ENCODE measurements around the gene LCN15.
"Not testable (repeated sequence)": the region's sequence is repeated elsewhere in the genome, so short reads cannot be mapped to it uniquely, and the experiment has no call there.

LCN15 gene

DNA sequence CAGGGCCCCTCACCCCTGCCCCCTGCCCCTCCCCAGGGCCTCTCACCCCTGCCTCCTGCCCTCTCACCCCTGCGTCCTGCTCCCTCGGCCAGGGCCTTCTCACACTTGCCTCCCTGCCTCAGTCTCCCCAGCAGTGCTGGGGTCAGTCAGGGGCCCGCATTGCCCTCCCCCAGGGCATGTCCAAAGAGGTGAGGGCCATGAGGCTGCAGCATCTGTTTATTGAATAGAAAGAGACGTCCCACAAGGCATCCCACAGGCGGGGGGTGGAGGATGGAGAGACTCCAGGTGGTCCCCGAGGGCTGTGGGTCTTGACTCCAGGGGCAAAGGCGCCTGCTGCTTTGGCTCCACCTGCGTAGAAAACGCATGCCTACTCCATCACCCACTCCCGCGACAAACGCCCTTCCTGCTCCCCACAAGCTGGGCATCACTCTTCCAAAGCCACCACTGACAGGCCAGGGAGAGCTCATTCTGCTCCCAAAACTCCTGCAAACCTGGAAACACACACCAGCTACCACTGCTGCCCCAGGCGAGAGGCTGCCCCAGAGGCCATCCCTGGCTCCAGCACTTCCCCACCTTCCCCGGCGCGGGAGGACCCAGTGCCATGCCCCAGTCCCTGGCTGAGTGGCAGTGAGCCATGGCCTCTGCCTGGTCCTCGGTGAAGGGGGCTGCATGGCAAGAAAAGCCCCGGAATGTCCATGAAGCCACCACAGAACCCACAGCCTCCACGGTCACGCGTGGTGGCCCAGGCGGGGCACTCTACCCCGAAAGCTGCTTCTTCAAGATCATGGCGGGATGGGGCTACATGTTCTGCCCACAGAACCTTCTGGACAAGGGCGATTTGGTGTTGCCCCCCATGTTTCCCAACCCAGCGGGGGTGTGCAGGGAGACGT is 4.6 kb downstream of the LCN15 start:
- Mint-ChIP-seq H3K36me3 (ENCODE audit: low read depth) (peaks cover 9% of the 10 kb centered on the region), H3K9me3 (peaks cover 17% of the 10 kb centered on the region), H3K4me1 (ENCODE audit: low read depth) (no peaks in the 10 kb centered on the region), H3K27me3 (peaks cover 30% of the 10 kb centered on the region), H3K4me3 (no peak overlapping the region), H3K27ac (no peak overlapping the region)
- intact Hi-C loops (cut with micrococcal nuclease) = no loop called here

DNA sequence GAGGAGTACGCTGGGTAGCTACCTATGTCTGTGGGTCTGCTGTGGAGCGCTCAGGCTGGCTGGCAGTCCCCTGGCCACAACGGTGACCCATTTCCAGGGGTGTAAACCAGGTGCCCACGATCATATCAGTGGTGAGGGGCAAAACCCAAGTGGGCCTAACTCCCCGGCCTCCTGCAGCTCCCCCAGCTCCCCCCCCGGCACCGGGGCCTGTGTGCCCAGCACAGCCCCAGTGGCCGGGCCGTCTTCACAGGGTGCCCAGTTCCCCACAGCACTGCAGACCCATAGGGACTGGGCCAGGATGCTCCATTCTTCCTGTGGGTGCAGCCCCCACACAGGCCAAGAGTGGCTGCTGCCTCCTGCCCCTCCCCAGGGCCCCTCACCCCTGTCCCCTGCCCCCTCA is 5.3 kb downstream of the LCN15 start:
- peaks cover 32% of the 10 kb centered on the region for H3K27me3 Mint-ChIP-seq
- intact Hi-C loops (cut with micrococcal nuclease) = no loop called here
- no peak overlapping the region for H3K4me3 Mint-ChIP-seq
- peaks cover 9% of the 10 kb centered on the region for H3K36me3 Mint-ChIP-seq (ENCODE audit: low read depth)
- no peaks in the 10 kb centered on the region for H3K4me1 Mint-ChIP-seq (ENCODE audit: low read depth)
- no peak overlapping the region for H3K27ac Mint-ChIP-seq
- H3K9me3 Mint-ChIP-seq = peaks cover 17% of the 10 kb centered on the region

DNA sequence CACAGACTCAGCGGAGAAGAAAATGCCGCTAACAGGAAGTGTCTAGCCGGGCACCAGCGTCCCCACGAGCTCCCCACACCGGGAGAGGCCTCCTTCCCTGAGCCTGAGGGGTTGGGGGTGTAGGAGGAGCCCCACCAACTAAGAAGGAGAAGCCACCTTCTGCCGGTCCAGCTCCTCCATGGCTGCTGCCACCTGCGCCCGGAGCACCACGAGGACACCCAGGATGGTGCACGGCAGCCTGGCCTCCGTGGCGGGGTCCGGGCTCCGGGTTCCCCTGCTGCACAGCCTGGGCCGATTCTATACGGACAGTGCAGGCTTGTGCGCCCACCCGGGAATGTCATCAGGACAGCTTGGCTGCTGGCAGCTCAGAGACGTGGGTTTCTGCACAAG is 6.6 kb downstream of the LCN15 start:
- Mint-ChIP-seq H3K27ac (no peak overlapping the region), H3K4me1 (ENCODE audit: low read depth) (no peaks in the 10 kb centered on the region), H3K4me3 (no peak overlapping the region), H3K36me3 (ENCODE audit: low read depth) (peaks cover 9% of the 10 kb centered on the region), H3K27me3 (peaks cover 25% of the 10 kb centered on the region), H3K9me3 (peaks cover 20% of the 10 kb centered on the region)
- intact Hi-C loops (cut with micrococcal nuclease) = no loop called here

DNA sequence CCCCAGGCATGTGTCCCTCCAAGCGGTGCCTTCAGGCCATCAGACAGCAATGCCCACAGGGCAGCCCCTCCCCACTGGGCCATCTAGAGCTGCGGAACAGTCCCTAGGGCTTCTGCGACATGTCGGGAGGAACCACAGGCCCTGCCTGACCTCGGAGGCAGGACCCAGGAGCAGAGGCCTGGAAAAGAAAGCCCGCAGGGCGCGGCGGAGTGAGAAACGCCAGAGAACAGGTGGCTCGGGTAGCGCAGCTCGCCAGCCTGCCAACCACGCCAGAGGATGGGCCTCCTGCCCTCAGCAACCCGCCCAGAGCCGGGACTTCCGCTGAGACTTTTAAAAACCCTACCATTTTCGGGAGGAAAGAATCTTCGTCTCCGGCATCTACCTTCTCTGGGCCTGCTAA is 7.0 kb downstream of the LCN15 start:
- H3K36me3 Mint-ChIP-seq (ENCODE audit: low read depth) = peaks cover 9% of the 10 kb centered on the region
- intact Hi-C loops (cut with micrococcal nuclease) = no loop called here
- no peak overlapping the region for H3K4me3 Mint-ChIP-seq
- no peak overlapping the region for H3K27ac Mint-ChIP-seq
- H3K27me3 Mint-ChIP-seq = peaks cover 28% of the 10 kb centered on the region
- H3K4me1 Mint-ChIP-seq (ENCODE audit: low read depth) = no peaks in the 10 kb centered on the region
- peaks cover 25% of the 10 kb centered on the region for H3K9me3 Mint-ChIP-seq

DNA sequence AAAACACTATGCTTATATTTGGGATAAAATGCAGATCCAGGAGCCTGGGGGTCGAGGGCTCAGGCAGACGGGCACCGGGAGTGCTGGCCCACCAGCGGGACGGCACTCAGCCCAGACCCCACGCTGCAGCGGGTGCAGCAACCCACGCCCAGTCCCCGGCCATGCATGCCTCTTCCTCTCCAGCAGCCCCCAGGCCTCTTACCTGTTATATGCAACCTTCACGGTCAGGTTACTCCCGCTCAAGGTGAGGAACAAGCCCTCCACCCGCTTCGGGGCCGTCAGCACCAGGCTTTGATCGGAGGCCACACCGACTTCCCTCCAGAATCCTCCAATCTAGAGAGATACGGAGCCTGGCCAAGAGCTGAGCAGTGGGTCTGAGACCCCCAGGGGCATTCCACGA is 7.5 kb downstream of the LCN15 start:
- intact Hi-C loops (cut with micrococcal nuclease) = no loop called here
- H3K36me3 Mint-ChIP-seq (ENCODE audit: low read depth) = peaks cover 9% of the 10 kb centered on the region
- H3K9me3 Mint-ChIP-seq = peaks cover 30% of the 10 kb centered on the region
- no peaks in the 10 kb centered on the region for H3K4me1 Mint-ChIP-seq (ENCODE audit: low read depth)
- peaks cover 31% of the 10 kb centered on the region for H3K27me3 Mint-ChIP-seq
- no peak overlapping the region for H3K4me3 Mint-ChIP-seq
- no peak overlapping the region for H3K27ac Mint-ChIP-seq

DNA sequence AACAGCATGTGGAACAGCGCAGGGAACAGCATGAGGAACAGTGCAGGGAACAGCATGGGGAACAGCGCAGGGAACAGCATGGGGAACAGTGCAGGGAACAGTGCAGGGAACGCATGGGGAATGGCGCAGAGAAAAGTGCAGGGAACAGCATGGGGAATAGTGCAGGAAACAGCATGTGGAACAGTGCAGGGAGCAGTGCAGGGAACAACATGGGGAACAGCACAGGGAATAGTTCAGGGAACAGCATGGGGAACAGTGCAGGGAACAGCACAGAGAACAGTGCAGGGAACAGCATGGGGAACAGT is 8.2 kb downstream of the LCN15 start:
- H3K27ac Mint-ChIP-seq = no peak overlapping the region
- intact Hi-C loops (cut with micrococcal nuclease) = no loop called here
- H3K9me3 Mint-ChIP-seq = peaks cover 36% of the 10 kb centered on the region
- no peak overlapping the region for H3K4me3 Mint-ChIP-seq
- H3K27me3 Mint-ChIP-seq = peaks cover 29% of the 10 kb centered on the region
- H3K36me3 Mint-ChIP-seq (ENCODE audit: low read depth) = peaks cover 9% of the 10 kb centered on the region
- no peaks in the 10 kb centered on the region for H3K4me1 Mint-ChIP-seq (ENCODE audit: low read depth)

DNA sequence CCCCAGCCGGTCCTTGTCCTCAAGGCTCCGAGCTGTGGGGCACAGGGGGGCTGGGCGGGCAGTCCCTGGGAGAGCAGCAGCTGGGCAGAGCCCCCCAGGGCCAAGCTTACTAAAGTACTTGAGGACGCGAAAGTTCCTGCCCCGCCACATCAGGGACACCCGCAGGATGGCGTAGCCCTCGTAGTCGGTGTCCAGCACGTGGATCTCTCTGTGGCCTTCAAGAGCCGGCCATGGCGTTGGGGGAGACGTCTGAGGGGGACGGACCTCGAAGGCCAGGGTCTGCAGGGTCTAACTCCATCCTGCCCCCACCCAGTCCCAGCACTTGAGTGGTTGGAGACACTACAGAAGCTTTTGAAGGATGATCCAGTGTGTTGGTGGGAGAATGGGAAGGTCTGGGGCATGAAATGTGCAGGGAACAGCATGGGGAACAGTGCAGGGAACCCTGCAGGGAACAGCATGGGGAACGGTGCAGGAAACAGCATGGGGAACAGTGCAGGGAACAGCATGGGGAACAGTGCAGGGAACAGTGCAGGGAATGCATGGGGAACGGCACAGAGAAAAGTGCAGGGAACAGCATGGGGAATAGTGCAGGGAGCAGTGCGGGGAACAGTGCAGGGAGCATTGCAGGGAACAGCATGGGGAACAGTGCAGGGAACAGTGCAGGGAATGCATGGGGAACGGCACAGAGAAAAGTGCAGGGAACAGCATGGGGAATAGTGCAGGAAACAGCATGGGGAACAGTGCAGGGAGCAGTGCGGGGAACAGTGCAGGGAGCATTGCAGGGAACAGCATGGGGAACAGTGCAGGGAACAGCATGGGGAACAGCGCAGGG is 8.8 kb downstream of the LCN15 start:
- H3K4me3 Mint-ChIP-seq; H3K36me3 Mint-ChIP-seq (ENCODE audit: low read depth); intact Hi-C loops (cut with micrococcal nuclease); H3K27ac Mint-ChIP-seq; H3K4me1 Mint-ChIP-seq (ENCODE audit: low read depth): not testable (repeated sequence)
- Mint-ChIP-seq H3K9me3 (peaks cover 36% of the 10 kb centered on the region), H3K27me3 (peaks cover 32% of the 10 kb centered on the region)

DNA sequence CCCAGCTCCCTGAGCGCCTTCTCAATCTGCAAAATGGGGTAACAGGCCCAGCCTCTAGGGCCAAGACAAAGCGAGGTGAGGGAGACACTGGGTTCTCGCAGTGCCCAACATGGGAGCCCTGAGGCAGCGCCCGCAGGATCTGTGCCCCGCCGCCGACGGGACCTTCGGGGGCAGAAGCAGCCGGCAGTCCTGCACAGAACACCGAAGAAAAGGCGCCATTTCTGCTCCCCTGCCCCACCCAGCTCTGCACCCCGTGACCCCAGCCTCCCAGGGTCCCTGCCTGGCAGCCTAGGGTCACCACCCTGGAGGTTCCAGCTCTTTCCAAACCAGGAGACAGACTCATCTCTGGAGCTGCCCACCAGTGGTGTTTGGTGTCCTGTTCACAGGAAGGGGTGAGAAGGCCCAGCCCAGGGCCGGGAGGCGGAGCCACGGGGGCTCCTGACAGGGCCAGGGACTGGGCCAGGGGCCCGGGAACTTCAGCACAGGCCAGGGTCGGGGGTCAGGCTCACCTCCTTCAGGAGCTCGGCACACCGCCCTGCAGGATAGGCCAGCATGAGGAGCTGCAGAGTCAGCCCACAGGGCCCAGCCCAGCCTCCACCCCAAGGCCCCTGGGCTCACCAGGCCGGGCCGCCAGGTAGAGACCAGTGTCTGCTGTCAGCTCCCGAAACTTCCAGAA is 9.6 kb downstream of the LCN15 start:
- Mint-ChIP-seq H3K27me3 (peaks cover 32% of the 10 kb centered on the region), H3K9me3 (peaks cover 36% of the 10 kb centered on the region), H3K4me1 (ENCODE audit: low read depth) (peaks cover 6% of the 10 kb centered on the region), H3K27ac (no peak overlapping the region), H3K36me3 (ENCODE audit: low read depth) (peaks cover 9% of the 10 kb centered on the region), H3K4me3 (no peak overlapping the region)
- intact Hi-C loops (cut with micrococcal nuclease) = no loop called here

DNA sequence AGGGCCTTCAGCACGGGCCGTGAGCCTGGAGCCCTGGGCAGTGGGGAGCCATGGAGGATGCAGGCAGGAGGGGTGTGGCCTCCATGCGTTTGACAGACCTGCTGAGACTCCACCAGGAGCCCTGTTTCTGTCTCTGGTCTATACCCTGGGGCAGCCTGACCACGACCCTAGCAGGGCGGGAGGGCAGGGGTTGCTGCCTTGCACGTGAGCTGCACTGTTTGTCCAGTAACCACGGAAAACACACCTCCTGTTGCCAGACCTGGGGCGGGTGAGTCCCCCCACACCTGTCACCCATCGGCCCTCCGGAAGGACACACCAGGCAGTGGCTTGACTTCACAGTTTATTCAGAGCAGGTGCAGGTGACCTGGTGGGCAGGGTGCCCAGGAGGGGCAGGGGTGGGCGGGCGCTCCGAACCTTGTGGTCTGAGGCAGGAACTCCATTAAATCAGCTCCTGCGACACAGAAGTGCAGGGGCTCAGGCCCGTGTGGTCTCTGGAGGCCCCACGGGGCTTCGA is 10.2 kb downstream of the LCN15 start:
- H3K36me3 Mint-ChIP-seq (ENCODE audit: low read depth) = peaks cover 9% of the 10 kb centered on the region
- H3K4me3 Mint-ChIP-seq = no peak overlapping the region
- peaks cover 36% of the 10 kb centered on the region for H3K9me3 Mint-ChIP-seq
- H3K4me1 Mint-ChIP-seq (ENCODE audit: low read depth) = peaks cover 10% of the 10 kb centered on the region
- no peak overlapping the region for H3K27ac Mint-ChIP-seq
- peaks cover 36% of the 10 kb centered on the region for H3K27me3 Mint-ChIP-seq
- intact Hi-C loops (cut with micrococcal nuclease) = no loop called here

DNA sequence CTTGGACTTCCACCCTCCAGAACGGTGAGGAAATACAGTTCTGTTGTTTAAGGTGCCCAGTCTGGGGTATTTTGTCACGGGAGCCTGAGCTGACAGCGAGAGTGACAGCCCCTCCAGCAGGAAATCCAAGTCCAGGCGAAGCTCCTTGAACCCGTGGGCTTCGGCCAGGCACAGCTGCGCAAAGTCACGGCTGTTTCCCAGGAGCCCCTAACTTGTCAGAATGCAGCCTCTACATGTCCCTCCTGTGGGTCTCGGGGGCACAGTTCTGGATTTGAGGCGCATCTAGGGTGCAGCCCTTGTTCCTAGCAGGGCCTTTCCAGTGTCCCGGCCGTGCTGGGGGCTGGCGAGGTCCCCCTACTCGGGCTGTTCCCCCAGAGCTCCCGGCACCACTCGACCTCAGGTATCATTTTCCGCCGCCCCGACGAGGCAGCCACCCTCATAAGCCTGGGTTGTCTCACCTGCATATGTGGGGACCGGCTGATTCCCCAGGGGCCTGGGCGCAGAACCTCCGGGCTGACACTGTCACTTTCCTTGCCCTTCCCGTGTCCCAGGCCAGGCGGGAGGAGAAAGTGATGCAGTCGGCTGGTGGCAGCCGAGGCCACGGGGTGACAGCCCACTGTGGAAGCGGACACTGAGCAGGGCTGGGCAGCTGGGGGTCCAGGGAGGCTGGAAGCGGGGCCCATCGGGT is 10.8 kb downstream of the LCN15 start:
- Mint-ChIP-seq H3K4me3 (no peak overlapping the region), H3K27me3 (peaks cover 39% of the 10 kb centered on the region), H3K36me3 (ENCODE audit: low read depth) (peaks cover 9% of the 10 kb centered on the region), H3K4me1 (ENCODE audit: low read depth) (peaks cover 14% of the 10 kb centered on the region), H3K9me3 (peaks cover 36% of the 10 kb centered on the region), H3K27ac (no peak overlapping the region)
- intact Hi-C loops (cut with micrococcal nuclease) = no loop called here

DNA sequence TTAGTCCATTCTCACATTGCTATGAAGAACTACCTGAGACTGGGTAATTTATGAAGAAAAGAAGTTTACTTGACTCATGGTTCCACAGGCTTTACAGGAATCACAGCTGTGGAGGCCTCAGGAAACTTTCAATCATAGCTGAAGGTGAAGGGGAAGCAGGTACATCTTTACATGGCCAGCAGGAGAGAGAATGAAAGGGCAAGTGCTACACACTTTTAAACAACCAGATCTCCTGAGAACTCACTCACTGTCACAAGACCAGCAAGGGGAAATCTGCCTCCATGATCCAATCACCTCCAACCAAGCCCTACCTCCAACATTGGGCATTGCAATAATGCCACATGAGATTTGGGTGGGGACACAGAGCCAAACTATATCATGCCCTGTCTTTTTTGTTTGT is 12.5 kb downstream of the LCN15 start:
- no peak overlapping the region for H3K4me3 Mint-ChIP-seq
- H3K27ac Mint-ChIP-seq = no peak overlapping the region
- peaks cover 36% of the 10 kb centered on the region for H3K9me3 Mint-ChIP-seq
- peaks cover 9% of the 10 kb centered on the region for H3K36me3 Mint-ChIP-seq (ENCODE audit: low read depth)
- peaks cover 51% of the 10 kb centered on the region for H3K27me3 Mint-ChIP-seq
- H3K4me1 Mint-ChIP-seq (ENCODE audit: low read depth) = peaks cover 15% of the 10 kb centered on the region
- intact Hi-C loops (cut with micrococcal nuclease) = no loop called here

DNA sequence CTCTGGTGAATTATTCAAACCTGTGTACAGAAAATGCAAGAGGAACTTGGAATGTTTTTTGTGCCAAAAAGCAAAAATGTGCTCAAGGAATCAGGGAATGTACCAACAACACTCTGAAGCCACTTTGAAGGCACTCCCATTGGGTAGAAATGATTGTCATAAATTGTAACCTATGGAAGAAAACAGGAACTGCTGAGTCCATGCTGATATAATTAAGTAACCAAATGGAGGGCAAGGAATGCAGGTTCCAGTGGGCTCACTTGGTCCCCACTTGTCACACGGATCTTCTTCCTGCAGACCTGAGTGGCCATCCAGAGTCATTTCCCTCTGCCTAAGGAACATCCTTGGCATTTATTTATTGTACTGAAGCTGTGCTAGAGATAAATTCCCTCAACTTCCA is 13.1 kb downstream of the LCN15 start:
- H3K9me3 Mint-ChIP-seq = peaks cover 31% of the 10 kb centered on the region
- peaks cover 9% of the 10 kb centered on the region for H3K36me3 Mint-ChIP-seq (ENCODE audit: low read depth)
- H3K27me3 Mint-ChIP-seq = peaks cover 54% of the 10 kb centered on the region
- peaks cover 15% of the 10 kb centered on the region for H3K4me1 Mint-ChIP-seq (ENCODE audit: low read depth)
- H3K27ac Mint-ChIP-seq = no peak overlapping the region
- intact Hi-C loops (cut with micrococcal nuclease) = no loop called here
- H3K4me3 Mint-ChIP-seq = no peak overlapping the region

DNA sequence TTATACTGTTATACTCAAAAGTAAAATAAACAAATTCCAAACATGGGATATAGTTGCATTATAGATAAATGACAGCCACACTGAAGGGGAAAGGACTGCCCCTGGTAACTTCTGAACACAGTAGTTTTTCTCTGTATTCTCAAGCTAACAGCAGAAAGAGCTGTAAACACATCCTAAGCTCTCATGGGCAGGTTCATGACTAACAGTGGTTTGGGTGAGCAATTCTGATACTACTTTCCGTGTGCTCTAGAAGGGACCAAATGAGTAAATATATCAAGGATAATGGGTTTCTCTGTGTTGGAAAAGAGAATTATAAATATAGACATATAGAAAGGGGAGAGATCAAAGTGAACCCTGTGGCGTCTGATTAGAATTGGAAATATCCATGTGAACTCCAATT is 13.8 kb downstream of the LCN15 start:
- intact Hi-C loops (cut with micrococcal nuclease) = no loop called here
- Mint-ChIP-seq H3K27ac (no peak overlapping the region), H3K9me3 (peaks cover 24% of the 10 kb centered on the region), H3K4me1 (ENCODE audit: low read depth) (peaks cover 15% of the 10 kb centered on the region), H3K36me3 (ENCODE audit: low read depth) (peaks cover 2% of the 10 kb centered on the region), H3K4me3 (no peak overlapping the region), H3K27me3 (peaks cover 58% of the 10 kb centered on the region)
